ENCODE measurements around the gene LARP1B.
"Not testable (repeated sequence)": the region's sequence is repeated elsewhere in the genome, so short reads cannot be mapped to it uniquely, and the experiment has no call there.

LARP1B gene

DNA sequence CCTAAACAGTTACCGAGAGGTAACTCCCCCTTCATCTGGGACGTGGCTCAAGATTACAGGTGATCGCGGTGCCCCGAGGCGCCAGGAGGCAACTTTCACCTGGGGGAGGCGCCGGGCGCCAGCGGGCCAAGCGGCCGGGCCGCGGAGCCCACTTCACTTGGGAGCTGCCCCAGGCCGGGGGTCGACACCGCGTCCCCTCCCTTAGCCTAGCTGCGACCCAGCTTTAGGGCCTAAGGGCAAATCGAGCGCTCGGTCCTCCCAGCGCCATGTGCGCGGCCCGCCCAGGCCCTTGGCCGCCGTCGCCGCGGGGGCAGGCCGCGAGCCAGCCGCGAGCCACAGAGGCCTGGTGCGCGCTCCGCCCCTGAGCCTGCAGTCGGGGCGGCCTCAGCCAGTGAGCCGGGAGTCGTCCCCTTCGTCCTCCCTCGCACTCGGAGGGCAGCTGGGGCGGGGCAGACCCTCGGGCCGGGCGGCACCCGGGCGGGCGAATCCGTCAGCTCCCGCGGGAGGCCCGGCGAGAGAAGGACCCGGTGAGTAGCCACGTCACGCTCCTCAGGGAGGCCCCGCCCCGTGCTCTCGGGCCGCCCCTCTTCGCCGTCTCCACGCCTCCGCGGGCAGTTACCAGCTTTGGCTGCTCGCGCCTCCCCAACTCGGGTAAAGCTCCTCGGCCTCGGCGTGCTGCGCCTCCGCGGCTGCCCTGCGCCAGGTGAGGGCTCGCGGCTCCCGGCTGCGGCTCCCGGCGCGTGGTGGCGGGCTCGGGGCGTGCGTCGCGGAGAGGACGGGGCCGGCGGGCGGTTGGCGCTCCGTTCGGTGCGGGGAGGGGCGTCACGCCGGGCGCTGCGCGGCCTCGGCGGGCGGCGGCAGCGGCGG is at the start of gene LARP1B:
LARP1B (plus strand) TSS at position 614 of the 867 bp plus-strand sequence. CDS start 13,640 bp downstream, outside the sequence.
- DNase-seq = peak; percentile 86

DNA sequence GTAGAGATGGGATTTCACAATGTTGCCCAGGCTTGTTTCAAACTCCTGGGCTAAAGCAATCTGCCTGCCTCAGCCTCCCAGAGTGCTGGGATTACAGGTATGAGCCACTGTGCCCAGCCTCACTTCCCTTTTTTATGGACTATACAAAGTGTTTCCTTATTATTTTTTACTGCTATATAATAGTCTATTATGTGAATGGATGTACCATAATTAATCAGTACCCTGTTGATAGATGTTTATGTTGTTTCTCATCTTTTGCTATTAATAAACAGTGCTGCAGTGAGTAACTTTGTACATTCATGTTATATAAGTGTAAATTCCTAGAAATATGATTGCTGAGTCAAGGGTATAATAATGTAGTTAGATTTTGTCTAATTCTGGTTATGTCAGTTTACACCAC is 35.8 kb upstream of the LARP1B start:
- DNase-seq = no peak

DNA sequence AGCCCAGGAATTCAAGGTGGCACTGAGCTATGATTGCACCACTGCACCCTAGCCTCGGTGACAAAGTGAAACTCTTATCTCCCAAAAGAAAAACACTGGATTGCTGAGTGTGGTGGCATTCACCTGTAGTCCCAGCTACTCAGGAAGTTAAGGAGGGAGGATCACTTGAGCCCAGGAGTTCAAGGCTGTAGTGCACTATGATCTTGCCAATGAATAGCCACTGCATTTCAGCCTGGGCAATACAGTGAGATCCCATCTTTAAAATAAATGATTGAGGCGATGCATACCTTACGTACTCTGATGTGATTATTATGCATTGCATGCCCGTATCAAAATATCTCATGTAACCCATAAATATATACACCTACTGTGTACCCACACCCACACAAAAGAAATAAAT is 31.2 kb upstream of the LARP1B start:
- DNase-seq = no peak

DNA sequence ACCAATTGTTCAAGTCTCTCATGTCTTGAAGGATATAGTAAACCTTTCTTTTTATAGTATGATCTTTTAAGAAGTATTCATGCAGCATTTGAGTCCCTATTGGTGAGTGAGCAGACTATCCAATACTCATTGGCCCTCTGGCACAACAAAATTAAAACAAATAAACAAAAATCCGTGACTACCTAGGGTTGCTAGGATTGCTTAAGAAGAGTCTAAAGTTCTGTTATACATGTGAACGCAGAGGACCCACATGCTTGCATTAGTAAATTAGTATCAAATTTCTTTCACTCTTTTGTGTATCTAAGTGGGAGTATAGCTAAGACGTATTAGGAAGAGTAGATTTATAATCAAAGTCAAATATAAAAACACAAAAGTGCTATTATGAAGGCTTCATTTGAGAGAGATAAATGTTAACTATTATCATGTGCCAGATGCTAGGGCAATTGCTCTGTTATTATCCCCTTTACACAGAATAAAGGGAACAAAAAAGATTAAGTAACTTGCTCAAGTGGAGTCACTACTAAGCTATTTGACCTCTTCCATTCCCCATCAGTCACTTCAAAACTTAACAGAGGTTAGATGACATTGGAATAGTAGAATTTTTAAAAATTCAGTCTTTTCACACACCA is 29.2 kb upstream of the LARP1B start:
- no peak for DNase-seq

DNA sequence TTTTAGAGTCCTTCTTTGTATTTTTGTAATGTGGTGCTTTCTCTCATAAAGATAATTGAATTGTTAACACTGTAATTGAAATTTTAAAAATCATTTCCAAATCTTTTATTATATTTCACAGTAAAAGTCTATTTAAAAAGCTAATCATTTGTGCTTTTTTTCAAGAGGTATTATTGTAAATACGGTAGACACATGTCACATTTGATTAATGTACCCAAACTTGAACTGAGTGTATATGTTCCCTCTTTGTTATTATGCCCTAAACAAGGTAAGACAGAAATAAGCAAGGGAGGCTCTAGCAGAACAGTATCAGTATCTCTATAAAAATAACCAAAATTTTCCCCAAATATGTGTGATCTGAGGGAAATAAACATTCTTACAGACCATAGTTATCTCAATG is 21.5 kb upstream of the LARP1B start:
- no peak for DNase-seq

DNA sequence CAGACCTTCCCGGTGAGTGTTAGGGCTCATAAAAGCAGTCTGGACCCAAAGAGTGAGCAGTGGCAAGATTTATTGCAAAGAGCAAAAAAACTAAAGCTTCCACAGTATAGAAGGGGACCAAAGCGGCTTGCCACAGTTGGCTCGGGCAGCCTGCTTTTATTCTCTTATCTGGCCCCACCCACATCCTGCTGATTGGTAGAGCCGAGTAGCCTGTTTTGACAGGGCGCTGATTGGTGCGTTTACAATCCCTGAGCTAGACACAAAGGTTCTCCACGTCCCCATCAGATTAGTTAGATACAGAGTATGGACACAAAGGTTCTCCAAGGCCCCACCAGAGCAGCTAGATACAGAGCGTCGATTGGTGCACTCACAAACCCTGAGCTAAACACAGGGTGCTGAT is 14.1 kb upstream of the LARP1B start:
- not testable (repeated sequence) for DNase-seq

DNA sequence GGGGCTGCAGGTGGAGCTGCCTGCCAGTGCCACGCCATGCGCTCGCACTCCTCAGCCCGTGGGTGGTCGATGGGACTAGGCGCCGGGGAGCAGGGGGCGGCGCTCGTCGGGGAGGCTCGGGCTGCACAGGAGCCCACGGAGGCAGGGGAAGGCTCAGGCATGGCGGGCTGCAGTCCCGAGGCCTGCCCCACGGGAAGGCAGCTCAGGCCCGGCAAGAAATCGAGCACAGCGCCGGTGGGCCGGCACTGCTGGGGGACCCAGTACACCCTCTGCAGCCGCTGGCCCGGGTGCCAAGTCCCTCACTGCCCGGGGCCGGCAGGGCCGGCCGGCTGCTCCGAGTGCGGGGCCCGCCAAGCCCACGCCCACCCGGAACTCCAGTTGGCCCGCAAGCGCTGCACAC is 13.6 kb upstream of the LARP1B start:
- DNase-seq = not testable (repeated sequence)

DNA sequence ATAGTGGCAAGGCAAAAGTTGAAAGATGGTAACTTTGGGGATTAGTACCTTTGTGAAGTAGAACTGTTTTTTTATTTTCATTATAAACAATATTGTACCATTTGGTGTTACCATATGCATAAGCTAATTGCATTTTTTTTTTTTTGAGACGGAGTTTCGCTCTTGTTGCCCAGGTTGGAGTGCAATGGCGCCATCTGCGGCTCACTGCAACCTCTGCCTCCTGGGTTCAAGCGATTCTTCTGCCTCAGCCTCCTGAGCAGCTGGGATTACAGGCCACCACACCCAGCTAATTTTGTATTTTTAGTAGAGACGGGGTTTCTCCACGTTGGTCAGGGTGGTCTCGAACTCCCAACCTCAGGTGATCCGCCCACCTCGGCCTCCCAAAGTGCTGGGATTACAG is 9.9 kb upstream of the LARP1B start:
- DNase-seq = not testable (repeated sequence)

DNA sequence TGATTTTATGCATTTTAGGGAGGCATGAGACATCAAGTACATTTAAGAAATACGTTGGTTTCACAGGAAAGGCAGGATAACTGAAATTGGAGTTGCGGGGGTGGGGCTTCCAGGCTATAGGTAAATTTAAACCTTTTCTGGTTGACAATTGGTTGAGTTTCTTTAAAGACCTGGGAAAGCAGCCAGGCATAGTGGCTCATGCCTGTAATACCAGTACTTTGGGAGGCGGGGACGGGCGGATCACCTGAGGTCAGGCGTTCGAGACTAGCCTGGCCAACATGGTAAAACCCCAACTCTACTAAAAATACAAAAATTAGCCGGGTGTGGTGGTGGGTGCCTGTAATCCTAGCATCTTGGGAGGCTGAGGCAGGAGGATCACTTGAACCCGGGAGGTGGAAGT is 6.2 kb upstream of the LARP1B start:
- not testable (repeated sequence) for DNase-seq

DNA sequence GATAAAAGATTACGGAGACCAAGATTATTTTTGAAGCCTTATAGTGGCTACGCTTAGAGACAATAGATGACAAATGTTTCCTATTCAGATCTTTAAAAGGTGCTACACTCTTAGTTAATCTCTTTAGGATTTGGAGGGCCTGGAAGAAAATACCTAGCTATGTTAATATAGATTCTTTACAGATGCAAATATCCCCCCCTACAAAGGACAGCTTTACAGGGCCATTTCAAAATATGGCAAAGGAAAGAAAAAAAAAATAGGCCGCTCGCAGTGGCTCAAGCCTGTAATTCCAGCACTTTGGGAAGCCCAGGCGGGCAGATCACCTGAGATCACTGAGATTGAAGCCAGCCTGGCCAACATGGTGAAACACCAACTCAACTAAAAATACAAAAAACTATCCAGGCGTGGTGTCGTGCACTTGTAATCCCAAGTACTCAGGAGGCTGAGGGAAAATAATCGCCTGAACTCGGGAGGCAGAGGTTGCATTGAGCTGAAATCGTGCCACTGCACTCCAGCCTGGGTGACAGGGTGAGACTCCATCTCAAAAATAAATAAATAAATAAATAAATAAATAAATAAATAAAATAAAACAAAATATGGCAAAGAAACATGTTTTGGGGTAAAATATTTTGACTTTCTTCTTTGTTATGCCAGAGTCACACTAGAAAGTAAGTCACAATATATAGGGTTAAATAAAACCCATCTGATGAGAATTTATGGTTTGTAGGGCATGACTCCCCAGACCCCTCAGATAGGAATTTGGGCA is 5.5 kb upstream of the LARP1B start:
- DNase-seq = not testable (repeated sequence)

DNA sequence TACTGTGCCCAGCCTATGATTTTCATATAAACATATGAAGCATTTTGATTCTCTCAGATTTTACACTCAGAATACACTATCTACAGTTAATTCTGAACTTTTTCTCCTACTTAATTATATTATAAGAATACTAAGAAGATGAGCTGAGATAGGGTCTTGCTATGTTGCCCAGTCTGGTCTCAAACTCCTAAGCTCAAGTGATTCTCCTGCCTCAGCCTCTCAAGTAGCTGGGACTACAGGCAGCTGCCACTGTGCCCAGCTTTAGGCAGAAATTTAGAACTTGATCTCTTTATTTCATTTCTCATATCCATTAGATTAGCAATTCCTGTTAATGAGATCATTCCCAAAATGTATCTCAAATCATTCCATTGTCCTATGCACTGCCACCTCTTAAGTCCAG is 4.7 kb upstream of the LARP1B start:
- DNase-seq = no peak

DNA sequence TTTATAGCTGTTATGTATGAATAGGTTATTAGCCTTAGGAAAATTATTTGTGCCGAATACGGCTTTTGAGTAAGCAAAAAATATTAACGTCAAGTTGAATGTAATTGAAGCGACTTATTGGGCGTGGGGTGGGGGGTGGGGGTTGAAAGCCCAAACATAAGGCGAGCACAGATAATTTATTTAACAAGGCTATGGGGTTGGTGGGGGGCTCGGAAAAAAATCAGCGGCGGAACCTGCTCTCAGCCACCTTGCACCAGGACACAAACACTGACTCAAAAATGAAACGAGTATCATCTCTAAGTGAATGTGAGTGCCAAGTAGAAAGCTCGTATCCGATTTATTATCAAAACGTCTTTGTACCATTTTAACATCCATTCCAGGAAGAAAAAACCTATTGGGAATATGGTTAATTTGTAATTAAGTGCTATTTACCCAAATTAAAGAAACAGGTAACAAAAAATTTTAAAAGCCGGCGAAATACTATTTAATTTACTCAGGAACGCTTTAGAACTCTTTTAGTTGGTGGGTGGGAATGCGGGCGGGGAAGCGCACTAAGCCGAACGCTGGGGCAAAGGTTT is 902 bp upstream of the LARP1B start:
- no peak for DNase-seq

DNA sequence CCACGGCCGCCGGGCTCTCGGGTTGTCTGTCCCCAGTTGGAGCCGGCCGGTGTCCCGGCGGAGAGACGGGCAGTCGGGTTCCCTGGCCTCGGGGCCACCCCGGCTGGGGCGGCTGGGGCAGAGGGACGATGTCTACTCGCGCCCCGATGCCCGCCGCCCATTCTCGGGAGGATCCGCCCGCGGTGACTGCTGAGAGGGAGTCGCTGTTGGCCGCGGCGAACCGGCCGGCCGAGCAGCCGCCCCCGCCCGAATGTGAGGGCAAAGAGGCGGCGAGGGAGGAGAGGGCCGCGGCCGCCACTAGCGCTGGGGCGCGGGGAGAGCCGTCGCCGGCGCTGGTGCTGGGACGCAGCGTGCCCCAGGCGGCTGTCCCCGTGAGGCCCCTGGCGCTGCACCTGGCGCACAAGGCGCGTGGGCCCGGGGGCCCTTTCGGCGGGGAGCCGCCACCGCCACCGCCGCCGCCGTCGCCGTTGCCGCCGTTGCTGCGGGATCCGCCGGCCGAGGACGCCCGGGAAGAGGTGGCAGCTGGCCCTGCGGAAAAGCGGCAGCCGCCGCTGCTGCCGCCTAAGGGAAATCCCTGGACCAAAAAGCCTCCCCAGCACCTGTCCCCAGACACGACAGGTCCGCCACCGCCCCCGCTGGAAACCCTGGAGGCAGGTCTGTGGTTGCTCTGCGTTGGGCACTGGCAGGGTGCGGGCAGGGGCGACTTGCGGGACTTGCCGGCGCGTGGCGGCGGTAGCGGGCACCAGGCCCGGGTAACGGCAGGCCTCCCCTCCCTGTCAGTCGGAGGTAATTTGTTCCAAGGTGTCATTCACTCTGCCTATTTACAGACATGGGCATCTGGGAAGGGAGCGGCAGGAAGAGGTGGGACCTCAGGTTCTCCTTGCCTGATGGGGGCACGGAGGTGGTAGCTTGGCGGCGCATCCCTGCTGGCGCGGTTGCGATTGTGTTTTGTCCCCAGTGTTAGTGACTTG is 739 bp downstream of the LARP1B start:
- DNase-seq = peak; percentile 34

DNA sequence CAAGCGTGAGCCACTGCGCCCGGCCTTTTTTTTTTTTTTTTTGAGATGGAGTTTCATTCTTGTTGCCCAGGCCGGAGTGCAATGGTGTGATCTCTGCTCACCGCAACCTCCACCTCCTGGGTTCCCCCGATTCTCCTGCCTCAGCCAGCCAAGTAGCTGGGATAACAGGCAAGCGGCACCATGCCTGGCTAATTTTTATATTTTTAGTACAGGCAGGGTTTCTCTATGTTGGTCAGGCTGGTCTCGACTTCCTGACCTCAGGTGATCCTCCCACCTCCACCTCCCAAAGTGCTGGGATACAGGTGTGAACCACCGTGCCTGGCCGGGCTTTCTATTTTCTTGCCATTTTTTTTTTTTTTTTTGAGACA is 5.3 kb downstream of the LARP1B start:
- DNase-seq = not testable (repeated sequence)

DNA sequence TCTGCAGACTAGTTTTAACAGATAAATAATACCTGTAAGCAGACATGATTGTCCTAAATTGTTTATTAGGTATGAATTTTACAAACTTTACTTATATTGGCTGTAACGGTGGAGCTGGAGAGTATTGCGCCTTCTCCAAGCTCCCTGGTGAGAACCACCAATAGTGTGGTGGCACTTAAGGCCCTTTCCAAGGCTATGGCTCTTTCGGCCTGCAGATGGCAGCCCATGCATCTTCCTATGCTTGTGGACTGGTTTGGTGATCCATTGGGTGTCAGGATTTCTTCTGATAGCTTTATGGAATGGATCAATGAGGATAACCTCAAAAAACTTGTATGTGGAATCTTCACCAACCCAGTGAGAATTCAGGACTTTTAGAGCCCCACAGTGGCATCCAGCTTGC is 7.8 kb downstream of the LARP1B start:
- no peak for DNase-seq

DNA sequence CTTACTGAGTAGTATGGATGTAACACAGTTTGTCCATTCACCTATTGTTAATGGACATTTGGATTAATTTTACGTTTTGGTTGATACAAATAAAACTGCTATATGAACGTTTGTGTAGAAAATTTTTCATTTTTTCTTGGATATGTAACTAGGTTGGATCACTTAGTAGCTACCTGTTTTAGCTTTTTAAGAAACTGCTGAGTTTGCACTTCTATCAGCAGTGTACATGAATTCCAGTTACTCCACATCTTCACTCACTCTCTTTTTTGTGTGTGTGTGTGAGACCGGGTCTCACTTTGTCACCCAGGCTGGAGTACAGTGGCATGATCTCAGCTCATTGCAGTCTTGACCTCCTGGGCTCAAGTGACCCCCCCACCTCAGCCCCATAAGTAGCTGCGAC is 15.4 kb downstream of the LARP1B start:
- no peak for DNase-seq

DNA sequence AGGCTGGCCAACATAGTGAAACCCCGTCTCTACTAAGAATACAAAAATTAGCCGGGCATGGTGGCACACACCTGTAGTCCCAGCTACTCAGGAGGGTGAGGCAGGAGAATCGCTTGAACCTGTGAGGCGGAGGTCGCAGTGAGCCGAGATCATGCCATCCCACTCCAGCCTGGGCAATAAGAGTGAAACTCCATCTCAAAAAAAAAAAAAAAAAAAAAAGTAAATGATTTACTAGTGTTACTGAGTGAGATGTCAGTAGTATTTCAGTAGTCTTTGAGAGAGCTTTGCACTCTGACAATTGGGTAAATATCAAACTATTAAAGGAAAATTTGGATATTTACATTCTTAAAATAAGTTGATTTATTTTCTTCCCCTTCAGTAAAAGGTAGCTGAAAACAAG is 34.2 kb downstream of the LARP1B start:
- not testable (repeated sequence) for DNase-seq

DNA sequence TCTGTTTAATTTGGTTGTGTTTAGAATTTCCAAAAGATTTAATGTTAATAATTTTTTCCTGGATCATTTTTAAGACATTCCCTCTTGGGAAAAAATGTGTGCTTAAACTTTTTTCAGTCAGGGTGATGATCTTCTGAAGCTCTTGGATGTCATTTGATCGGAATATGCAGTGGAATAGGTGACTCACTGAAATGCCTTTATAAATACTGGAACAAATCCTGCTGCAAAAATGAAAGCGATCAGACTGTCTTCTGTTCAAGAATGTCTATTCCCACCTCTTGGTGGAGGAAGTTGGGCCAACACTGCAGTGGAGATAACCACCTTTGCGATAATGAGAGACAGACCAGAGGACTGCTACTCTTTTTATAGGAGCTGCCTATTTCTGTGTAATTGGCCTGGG is 46.7 kb downstream of the LARP1B start:
- no peak for DNase-seq

DNA sequence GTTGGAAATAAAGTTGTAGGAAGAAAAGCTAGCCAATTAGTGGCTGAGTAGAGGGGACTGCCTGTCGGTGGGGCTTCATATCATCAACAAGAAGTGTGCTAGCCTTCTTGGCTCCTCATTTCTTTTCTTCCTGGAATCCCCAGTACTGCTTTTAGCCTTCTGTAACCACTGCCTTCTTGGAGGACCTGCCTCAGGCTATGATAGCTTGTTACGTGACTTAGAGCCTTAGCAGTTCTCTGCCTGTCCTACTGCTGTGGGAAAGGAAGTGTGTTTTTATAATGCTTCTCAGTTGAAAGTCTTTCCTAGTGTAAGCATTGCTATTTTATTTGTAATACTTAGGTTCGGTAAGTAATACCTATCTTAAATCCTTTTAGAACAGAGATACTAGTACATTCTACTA is 61.9 kb downstream of the LARP1B start:
- DNase-seq = no peak

DNA sequence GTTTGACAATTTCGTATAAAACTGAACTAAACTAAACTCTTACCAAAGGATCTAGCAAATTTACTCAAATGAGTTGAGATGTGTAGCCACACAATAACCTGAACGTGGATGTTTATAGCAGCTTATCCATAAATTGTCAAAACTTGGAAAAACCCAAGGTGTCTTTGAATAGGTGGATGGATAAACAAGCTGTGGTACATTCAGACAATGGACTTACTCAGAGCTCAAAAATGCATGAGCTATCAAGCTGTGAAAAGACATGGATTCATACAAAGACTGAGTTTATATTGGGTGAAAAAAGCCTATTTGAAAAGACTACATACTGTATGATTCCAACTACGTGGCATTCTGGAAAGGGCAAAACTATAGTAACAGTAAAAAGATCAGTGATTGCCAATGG is 69.5 kb downstream of the LARP1B start:
- DNase-seq = no peak

DNA sequence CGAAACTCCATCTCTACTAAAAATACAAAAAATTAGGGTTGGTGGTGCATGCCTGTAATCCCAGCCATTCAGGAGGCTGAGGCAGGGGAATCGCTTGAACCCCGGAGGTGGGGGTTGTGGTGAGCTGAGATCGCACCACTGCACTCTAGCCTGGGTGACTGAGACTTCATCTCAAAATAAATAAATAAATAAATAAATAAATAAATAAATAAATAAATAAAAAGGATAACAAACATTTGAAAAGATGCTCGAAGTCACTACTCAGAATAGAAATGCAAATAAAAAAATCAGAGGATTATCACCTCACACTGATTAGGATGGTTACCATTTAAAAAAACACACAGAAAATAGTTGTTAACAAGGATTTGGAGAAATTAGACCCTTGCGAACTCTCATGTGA is 73.8 kb downstream of the LARP1B start:
- DNase-seq = no peak

DNA sequence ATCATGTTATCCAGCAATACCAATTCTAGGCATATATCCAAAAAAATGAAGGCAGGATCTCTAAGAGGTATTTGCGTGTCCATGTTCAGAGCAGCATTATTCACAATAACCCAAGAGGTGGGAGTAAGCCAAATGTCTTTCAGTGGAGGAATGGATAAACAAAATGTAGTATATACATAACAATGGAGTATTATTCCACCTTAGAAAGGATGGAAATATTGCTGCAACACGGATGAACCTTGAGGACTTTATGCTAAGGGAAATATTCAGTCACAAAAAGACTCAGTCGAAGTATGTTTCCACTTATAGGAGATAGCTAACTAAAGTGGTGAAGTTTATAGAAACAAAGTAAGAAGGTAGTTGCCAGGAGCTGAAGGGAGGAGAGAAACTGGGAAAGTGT is 74.3 kb downstream of the LARP1B start:
- DNase-seq = no peak

Data from NCI-H1048 (cell line).